HG02610 (cell line): ENCODE data around the gene CEACAM19.
"Not testable (repeated sequence)": the region's sequence is repeated elsewhere in the genome, so short reads cannot be mapped to it uniquely, and the experiment has no call there.

Source experiments
- ATAC-seq: cut with Tn5 transposase; IDR thresholded peaks from one replicate; pipeline ENCODE4 v1.9.1; 2021; ENCODE audit warnings: mild to moderate bottlenecking, moderate library complexity; ENCODE audit not compliant: unreplicated experiment

CEACAM19 gene

GRCh38 chr19:44700547-44700946, 29.3 kb downstream of the CEACAM19 start:
- ATAC-seq: no peak

- no peak for ATAC-seq
Measured at GRCh38 chr19:44701228-44701627, 29.9 kb downstream of the CEACAM19 start.

- no peak for ATAC-seq
Measured at GRCh38 chr19:44702551-44703176, 31.4 kb downstream of the CEACAM19 start.

GRCh38 chr19:44703336-44704078, 32.2 kb downstream of the CEACAM19 start:
- ATAC-seq: no peak

- ATAC-seq: no peak
Measured at GRCh38 chr19:44704982-44705381, 33.7 kb downstream of the CEACAM19 start.

- no peak for ATAC-seq
Measured at GRCh38 chr19:44705502-44706010, 34.3 kb downstream of the CEACAM19 start.

GRCh38 chr19:44706506-44707236, 35.4 kb downstream of the CEACAM19 start:
- ATAC-seq: no peak

GRCh38 chr19:44707794-44708193, 36.5 kb downstream of the CEACAM19 start:
- no peak for ATAC-seq

GRCh38 chr19:44708940-44709339, 37.7 kb downstream of the CEACAM19 start:
- no peak for ATAC-seq

GRCh38 chr19:44709434-44710266, 38.4 kb downstream of the CEACAM19 start:
- not testable (repeated sequence) for ATAC-seq

GRCh38 chr19:44710483-44710882, 39.2 kb downstream of the CEACAM19 start:
- no peak for ATAC-seq

- no peak for ATAC-seq
Measured at GRCh38 chr19:44712864-44713515, 41.7 kb downstream of the CEACAM19 start.

- ATAC-seq: no peak
Measured at GRCh38 chr19:44714597-44715169, 43.4 kb downstream of the CEACAM19 start.

GRCh38 chr19:44717603-44718002, 46.3 kb downstream of the CEACAM19 start:
- ATAC-seq: no peak

- no peak for ATAC-seq
Measured at GRCh38 chr19:44718441-44719261, 47.4 kb downstream of the CEACAM19 start.

GRCh38 chr19:44719262-44719701, 48.0 kb downstream of the CEACAM19 start:
- ATAC-seq: no peak

GRCh38 chr19:44720396-44720795, 49.1 kb downstream of the CEACAM19 start:
- not testable (repeated sequence) for ATAC-seq

- no peak for ATAC-seq
Measured at GRCh38 chr19:44720945-44721344, 49.7 kb downstream of the CEACAM19 start.

- ATAC-seq: not testable (repeated sequence)
Measured at GRCh38 chr19:44721369-44721768, 50.1 kb downstream of the CEACAM19 start.
